NCI-H1694 treated with DMSO at 0.1 percent for 48 hours (cell line): Measurements from ENCODE around the gene PIMREG.

ENCODE experiments used
- DNase-seq: peaks from one replicate; lab custom pipeline; 2025; lab: John Stamatoyannopoulos, UW

Gene PIMREG

GRCh38 chr17:6443692-6444570 lies at the start of gene PIMREG:
Gene PIMREG, plus strand, starts transcription at chr17:6444455. Its CDS starts 656 bp downstream, at chr17:6445111.
- peak; percentile 96 for DNase-seq

- DNase-seq = no peak
These were observed 45.3 kb upstream of the PIMREG start for GRCh38 chr17:6398955-6399354.

GRCh38 chr17:6402258-6402657 lies 42.0 kb upstream of the PIMREG start:
- DNase-seq = no peak

DNA sequence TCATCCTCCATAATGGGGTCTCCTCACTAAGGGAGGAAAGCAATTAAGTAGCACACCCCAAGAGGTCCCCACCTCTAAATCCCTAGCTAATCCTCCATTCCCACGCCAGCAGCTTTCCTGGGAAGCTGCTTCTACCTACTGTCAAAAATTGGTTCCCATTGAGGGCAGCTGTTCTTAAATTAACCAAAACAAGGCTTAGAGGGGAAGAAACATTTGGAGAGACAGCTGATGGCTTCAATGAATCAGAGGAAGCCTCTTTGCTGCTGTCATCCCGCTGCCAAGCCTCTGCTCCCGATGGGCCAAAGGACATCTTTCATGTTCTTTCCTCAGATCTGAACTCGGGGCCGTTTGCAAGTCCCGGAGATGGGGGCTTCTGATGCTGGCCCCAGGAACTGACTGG lies 36.0 kb upstream of the PIMREG start:
- peak; percentile 15 for DNase-seq

GRCh38 chr17:6408735-6409134 lies 35.5 kb upstream of the PIMREG start:
- DNase-seq = no peak

- peak; percentile 85 for DNase-seq
These were observed 31.2 kb upstream of the PIMREG start for GRCh38 chr17:6413065-6413464.

- DNase-seq = no peak
These were observed 28.6 kb upstream of the PIMREG start for GRCh38 chr17:6415616-6416015.

GRCh38 chr17:6420173-6420641 lies 24.0 kb upstream of the PIMREG start:
- DNase-seq = no peak

DNA sequence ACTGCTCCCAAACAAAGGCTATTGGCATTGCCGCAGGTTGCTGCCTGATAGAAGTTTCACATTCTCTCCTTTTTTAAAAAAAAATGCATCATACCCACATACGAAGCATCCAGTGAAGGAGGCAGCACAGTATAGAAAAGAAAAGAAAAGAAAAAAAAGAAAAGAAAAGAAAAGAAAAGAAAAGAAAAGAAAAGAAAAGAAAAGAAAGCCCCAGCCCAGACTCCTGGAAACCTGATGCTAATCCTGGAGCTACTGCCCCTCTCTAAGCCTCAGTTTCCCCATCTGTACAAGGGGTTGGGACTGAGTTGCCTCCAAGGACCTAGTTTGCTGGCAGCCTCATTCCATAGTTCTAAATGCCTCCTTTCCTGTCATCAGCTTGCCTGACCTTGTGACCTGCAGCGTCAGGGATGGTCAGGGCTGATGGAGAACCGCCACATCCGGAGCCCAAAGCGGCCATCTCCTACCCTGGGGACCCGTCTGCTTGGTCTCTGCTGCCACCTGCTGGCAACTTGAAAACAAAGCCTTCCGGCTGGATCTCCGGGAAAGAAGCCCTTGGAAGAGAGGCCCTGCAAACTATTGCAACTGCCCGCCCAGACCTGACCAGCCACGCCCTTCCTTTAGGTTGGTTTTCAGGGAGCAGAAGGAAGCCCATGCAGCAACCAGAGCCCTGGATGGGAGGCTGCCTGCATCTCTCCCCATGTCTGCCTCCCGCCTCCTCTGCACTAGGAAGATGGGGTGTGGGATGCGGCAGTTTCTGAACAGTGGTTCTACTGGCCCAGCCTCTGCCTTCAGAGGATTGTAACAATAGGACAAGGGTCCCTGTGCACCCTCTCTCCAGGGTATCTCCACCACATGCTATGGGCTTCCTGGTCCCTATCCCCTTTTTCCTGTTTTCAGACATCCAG lies 22.3 kb upstream of the PIMREG start:
- DNase-seq = peak; percentile 49

DNA sequence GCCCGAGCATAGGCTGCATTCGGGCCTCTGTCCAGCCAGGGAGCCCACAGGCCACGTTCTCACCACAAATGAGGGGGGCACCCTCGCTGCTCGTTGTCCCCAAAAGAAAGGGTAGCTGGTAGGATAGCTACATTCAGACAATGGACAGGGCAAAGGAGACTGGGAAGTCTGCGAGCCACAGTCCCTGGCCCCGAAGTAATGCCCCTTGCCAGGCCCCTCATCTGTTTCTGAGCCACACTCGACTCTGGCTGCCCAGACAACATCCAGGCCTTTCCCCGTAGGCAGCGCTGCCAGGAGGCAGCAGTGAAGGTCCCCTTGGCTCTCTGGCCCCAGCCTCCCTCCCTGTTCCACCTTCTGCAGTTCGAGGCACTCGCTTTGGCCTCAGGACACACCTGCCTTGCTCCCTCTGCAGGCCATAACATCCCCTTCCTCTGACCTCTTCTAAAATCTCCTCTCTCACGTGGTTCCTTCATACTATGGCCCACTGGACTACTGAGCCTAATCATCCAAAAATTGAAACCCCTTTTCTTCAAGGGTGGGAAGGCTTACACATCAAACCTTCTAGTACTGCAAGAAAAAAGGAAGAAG lies 21.5 kb upstream of the PIMREG start:
- DNase-seq = no peak

DNA sequence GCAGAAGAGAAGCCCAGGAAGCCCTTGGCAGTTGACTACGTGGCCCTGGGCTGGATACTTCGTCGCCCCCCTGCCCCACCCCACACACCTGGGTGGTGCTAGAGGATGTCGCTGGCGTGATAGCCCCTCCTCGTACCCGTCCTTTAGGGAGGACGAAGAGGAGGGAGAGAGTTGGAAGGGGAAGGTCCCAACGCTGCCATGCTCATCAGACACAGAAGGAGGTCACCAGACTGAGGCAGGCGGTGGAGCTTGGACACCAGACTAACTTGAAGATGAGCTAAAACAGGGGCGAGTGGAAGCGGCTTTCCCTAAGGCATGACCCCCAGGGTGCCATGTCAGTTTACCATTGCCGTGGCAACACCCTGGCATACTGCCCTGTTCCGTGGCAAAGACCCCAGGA lies 20.3 kb upstream of the PIMREG start:
- DNase-seq = no peak

DNA sequence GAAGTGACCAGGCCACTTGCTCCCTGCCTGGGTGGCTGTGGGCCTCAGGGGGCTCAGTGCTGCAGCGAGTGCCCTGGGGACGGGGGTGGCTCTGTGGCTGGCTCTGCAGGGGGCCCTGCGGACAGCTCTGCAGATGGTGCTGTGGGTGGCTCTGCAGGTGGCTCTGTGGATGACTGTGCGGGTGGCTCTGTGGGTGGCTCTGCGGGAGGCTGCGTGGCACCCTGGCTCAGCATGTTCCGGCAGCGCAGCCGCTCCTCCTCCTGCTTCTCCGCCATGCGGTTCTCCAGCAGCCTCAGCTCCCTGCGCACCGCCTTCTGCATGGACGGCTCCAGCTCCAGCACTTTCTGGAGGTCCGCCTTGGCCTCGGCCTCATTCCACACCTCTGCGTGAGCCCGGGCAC lies 18.8 kb upstream of the PIMREG start:
- DNase-seq = no peak

- no peak for DNase-seq
These were observed 17.7 kb upstream of the PIMREG start for GRCh38 chr17:6426356-6427101.

DNA sequence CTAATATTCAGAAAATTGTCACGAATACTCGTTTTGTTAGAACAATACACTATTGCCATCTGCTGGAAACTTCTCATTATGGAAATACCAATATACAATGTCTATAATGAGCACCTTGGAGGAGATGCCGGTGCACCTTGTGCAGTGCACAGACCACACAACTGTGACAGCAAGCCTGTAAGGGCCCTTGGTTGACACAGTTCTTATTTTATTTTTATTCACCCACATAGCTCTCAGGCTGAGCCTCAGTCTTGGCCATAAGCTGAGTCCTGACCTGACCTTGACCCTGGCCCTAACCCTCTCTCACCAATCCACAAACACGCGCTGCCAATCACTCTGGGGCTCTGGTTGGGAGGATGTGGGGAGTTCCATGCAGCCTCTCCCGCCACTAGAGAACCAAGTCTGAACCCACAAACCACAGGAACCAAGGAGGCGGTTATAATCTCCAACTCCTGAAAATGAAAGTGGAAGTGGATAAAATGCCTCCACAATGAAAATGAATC lies 16.9 kb upstream of the PIMREG start:
- no peak for DNase-seq

- DNase-seq = no peak
These were observed 15.9 kb upstream of the PIMREG start for GRCh38 chr17:6428207-6428965.

DNA sequence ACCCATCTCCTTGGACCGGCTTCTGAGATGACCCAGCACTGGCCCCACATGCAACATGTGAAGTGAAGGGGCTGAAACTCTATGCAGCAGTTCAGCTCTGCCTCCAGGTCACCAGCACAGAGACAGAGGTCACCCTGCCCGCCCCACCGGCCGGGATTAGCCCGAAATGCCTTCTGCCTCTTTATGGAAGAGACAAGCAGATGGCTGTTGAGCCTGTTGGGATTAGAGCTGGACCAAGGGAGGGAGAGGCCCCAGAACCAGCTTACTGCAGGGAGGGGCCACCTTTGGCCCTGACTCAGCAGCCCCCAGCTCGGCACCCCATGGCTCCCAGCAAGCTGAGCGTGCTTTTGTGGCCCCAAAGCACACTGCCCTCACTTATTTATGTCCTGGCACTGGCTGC lies 15.0 kb upstream of the PIMREG start:
- no peak for DNase-seq

GRCh38 chr17:6430769-6431168 lies 13.5 kb upstream of the PIMREG start:
- no peak for DNase-seq

GRCh38 chr17:6435051-6435450 lies 9.2 kb upstream of the PIMREG start, which contains the start of gene AIPL1:
Gene AIPL1, minus strand, starts transcription at chr17:6435121. Its CDS starts 17 bp downstream, at chr17:6435104.
- no peak for DNase-seq

- peak; percentile 54 for DNase-seq
These were observed 8.3 kb upstream of the PIMREG start for GRCh38 chr17:6435968-6436367.

DNA sequence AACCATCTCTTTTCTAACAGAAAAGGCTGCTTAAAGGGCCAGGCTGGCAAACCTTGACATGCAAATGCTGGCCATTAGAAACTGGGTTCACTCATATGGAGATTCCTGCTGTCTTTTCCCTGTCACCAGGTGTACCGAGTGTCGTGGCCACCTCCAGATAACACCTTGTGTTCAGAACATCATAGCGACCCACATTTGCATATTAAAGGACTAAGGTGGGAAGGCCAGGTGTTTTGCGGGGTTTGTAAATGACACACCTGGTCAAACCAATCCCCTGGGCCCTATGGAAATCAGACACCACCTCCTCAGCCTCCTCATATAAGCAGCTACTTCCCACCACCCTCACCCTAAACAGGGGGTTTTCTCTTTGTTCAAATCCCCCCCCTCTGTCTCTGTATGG lies 6.8 kb upstream of the PIMREG start:
- no peak for DNase-seq

DNA sequence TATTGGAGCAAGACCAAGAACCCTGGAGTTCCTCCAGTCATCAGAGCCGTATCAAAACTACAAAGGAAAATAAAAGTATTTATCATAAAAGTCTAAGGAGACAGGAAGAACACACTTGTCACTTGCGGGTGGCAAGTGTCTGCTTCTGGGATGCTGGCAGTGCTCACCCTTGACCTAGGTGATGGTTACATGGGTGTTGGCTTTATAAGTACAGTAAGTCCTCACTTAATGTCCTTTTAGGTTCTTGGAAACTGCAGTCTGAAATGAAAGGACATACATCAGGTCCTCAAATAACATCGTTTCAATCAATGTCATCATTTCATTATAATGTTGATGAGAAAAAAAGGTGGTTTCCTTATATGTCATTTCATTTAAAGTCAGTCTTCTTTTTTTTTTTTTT lies 6.3 kb upstream of the PIMREG start:
- no peak for DNase-seq
